Measurements from ENCODE around the gene KBTBD3.

- TF ChIP-seq CTCF (IDR thresholded peaks at IDR 0.05; ENCODE audit: insufficient read depth, low read length, poor library complexity, severe bottlenecking), result no peak
- no peak for TF ChIP-seq EZH2phosphoT487 (conservative IDR thresholded peaks at IDR 0.05; ENCODE audit: low read length)
Observed at GRCh38 chr11:106072804-106073203, 4.3 kb downstream of the KBTBD3 start.
